Measurements from ENCODE around the gene STIM1. TPM values are rescaled to one million over a fixed set of nuclear protein-coding genes. Genes with fewer than 3 reads are reported as not detected.

STIM1 gene
- total RNA-seq, 1 donor: 57.9 TPM

- H3K4me3 ChIP-seq (ENCODE audit: insufficient read depth, low read length): no peak overlapping the region
- DNase-seq (ENCODE audit: insufficient read length, low spot score, missing footprints): no peak
- H3K79me2 ChIP-seq (ENCODE audit: insufficient read depth, low read length): peaks cover 64% of the 10 kb centered on the region
- TF ChIP-seq CTCF (IDR thresholded peaks at IDR 0.05; ENCODE audit: extremely low read depth, low read depth, low read length): no peak
- no peak overlapping the region for H3K27ac ChIP-seq (ENCODE audit: low read depth, low read length)
- no peaks in the 10 kb centered on the region for H3K27me3 ChIP-seq (ENCODE audit: insufficient read depth, low read length)
- H3K9me3 ChIP-seq (ENCODE audit: low read depth, low read length): no peaks in the 10 kb centered on the region
- no peak overlapping the region for H2AFZ ChIP-seq (ENCODE audit: low read length)
- H4K20me1 ChIP-seq (ENCODE audit: insufficient read depth, low read length): peaks cover 17% of the 10 kb centered on the region
- H3K4me1 ChIP-seq (ENCODE audit: insufficient read depth, low read length): peaks cover 10% of the 10 kb centered on the region
- no peak overlapping the region for H3K4me2 ChIP-seq (ENCODE audit: insufficient read depth, low read length)
- no peaks in the 10 kb centered on the region for H3K36me3 ChIP-seq (ENCODE audit: insufficient read depth, low read length)
Observed at GRCh38 chr11:3878258-3878584, 22.8 kb downstream of the STIM1 start.

- no peak for DNase-seq (ENCODE audit: insufficient read length, low spot score, missing footprints)
- no peak overlapping the region for H2AFZ ChIP-seq (ENCODE audit: low read length)
- no peak overlapping the region for H3K4me2 ChIP-seq (ENCODE audit: insufficient read depth, low read length)
- peaks cover 65% of the 10 kb centered on the region for H3K79me2 ChIP-seq (ENCODE audit: insufficient read depth, low read length)
- TF ChIP-seq CTCF (IDR thresholded peaks at IDR 0.05; ENCODE audit: extremely low read depth, low read depth, low read length): no peak
- H3K27ac ChIP-seq (ENCODE audit: low read depth, low read length): no peak overlapping the region
- H4K20me1 ChIP-seq (ENCODE audit: insufficient read depth, low read length): peaks cover 20% of the 10 kb centered on the region
- no peaks in the 10 kb centered on the region for H3K27me3 ChIP-seq (ENCODE audit: insufficient read depth, low read length)
- H3K4me3 ChIP-seq (ENCODE audit: insufficient read depth, low read length): no peak overlapping the region
- H3K36me3 ChIP-seq (ENCODE audit: insufficient read depth, low read length): no peaks in the 10 kb centered on the region
- H3K4me1 ChIP-seq (ENCODE audit: insufficient read depth, low read length): peaks cover 10% of the 10 kb centered on the region
- no peaks in the 10 kb centered on the region for H3K9me3 ChIP-seq (ENCODE audit: low read depth, low read length)
Observed at GRCh38 chr11:3879216-3879966, 23.9 kb downstream of the STIM1 start.

- Histone ChIP-seq H4K20me1 (ENCODE audit: insufficient read depth, low read length) (peaks cover 21% of the 10 kb centered on the region), H3K79me2 (ENCODE audit: insufficient read depth, low read length) (peaks cover 63% of the 10 kb centered on the region)
Observed at GRCh38 chr11:3879967-3880542, 24.6 kb downstream of the STIM1 start.

More at GRCh38 chr11:3879967-3880542, 24.6 kb downstream of the STIM1 start:
- Histone ChIP-seq H3K27ac (ENCODE audit: low read depth, low read length) (peak overlapping the region; percentile 57), H3K36me3 (ENCODE audit: insufficient read depth, low read length) (no peaks in the 10 kb centered on the region), H3K4me1 (ENCODE audit: insufficient read depth, low read length) (peaks cover 10% of the 10 kb centered on the region), H3K27me3 (ENCODE audit: insufficient read depth, low read length) (no peaks in the 10 kb centered on the region), H3K9me3 (ENCODE audit: low read depth, low read length) (no peaks in the 10 kb centered on the region), H3K4me3 (ENCODE audit: insufficient read depth, low read length) (no peak overlapping the region), H3K4me2 (ENCODE audit: insufficient read depth, low read length) (peak overlapping the region; percentile 9), H2AFZ (ENCODE audit: low read length) (peak overlapping the region; percentile 27)
- DNase-seq (ENCODE audit: insufficient read length, low spot score, missing footprints): no peak
- TF ChIP-seq CTCF (IDR thresholded peaks at IDR 0.05; ENCODE audit: extremely low read depth, low read depth, low read length): no peak

Data from osteoblast (primary cell).